GM21515 (cell line): Measurements from ENCODE around the gene SNX17.
"Not testable (repeated sequence)": the region's sequence is repeated elsewhere in the genome, so short reads cannot be mapped to it uniquely, and the experiment has no call there.

Experiments used
- ATAC-seq: cut with Tn5 transposase; IDR thresholded peaks from one replicate; pipeline ENCODE4 v1.9.1; 2021; ENCODE audit not compliant: unreplicated experiment

Gene SNX17

DNA sequence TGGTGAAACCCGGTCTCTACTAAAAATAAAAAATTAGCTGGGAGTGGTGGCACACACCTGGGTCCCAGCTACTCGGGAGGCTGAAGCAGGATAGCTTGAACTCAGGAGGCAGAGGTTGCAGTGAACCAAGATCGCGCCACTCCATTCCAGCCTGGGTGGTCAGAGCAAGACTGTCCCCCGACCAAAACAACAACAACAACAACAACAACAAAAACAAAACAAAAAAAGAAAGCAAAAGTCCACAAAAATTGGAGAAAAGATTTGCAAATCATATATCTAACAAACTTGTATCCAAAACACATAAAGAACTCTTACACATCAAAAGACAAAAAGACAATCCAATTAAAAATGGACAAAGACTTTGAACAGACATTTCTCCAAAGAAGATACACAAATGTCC lies 28.5 kb downstream of the SNX17 start:
- ATAC-seq, result no peak

- ATAC-seq, result no peak
Measured at GRCh38 chr2:27400348-27401135, 30.1 kb downstream of the SNX17 start.

DNA sequence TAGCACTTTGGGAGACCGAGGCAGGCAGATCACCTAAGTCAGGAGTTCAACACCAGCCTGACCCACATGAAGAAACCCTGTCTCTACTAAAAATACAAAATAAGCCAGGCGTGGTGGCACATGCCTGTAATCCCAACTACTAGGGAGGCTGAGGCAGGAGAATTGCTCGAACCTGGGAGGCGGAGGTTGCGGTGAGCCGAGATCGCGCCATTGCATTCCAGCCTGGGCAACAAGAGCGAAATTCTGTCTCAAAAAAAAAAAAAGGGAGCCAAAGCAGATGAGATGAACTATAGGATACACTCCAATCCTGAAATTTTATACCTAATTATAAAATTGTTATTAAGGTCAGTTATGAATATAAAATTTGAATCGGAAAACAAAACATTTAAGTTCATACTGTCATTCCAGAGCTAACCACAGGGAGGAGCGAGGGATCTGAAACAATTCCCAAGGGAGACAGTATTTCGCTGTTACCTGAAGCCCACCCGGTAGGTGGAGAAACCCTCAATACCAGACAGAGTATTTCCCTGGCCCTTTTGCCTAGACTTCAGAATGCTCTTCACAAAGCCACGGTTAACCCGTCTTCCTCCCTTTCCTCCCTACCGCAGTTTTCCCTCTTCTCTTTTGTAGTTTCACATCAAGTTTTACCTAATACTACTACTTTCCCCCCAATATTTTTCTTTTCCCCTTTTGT lies 37.5 kb downstream of the SNX17 start:
- no peak for ATAC-seq

GRCh38 chr2:27408601-27409320 lies 38.3 kb downstream of the SNX17 start:
- peak; percentile 27 for ATAC-seq

DNA sequence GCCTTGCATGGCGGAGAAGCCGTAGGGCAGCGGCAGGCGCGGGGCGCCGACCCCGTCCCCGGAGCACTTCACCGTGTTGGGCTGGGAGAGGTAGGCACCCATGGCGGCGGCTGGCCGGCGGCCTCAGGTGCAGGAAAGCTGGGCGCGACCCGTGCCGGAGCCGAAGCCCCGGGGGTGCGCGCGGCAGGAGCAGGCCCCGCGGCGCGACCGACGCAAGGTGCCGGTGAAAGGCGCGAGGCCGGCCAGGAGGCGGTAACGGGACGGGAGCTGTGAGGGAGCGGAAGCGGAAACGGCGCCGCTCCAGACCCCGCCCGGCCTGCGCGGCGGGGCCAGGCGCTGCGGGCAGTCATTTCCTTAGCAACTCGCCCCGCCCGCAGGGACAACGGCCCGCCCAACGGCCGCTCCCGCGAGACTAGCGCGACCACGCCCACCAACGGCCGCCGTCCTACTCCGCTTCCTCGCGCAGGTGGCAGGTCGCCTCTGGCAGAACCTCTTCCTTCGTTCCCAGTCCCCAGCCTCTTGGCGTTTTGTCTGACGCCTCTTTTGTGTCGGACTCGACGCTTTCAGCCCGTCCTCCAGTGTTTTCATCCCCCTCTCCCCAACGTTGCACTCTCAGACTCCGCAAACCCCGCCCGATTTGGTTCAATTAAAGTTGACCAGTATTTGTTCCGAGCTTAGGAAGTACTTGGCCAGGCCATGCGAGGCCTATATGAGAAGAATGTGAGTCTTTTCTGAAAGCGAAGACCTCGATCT lies 39.1 kb downstream of the SNX17 start, which contains the start of gene PPM1G:
TSS of gene PPM1G (minus strand) at position 271 of the 753 bp plus-strand sequence. CDS start at position 102, 169 bp downstream.
- peak; percentile 92 for ATAC-seq

DNA sequence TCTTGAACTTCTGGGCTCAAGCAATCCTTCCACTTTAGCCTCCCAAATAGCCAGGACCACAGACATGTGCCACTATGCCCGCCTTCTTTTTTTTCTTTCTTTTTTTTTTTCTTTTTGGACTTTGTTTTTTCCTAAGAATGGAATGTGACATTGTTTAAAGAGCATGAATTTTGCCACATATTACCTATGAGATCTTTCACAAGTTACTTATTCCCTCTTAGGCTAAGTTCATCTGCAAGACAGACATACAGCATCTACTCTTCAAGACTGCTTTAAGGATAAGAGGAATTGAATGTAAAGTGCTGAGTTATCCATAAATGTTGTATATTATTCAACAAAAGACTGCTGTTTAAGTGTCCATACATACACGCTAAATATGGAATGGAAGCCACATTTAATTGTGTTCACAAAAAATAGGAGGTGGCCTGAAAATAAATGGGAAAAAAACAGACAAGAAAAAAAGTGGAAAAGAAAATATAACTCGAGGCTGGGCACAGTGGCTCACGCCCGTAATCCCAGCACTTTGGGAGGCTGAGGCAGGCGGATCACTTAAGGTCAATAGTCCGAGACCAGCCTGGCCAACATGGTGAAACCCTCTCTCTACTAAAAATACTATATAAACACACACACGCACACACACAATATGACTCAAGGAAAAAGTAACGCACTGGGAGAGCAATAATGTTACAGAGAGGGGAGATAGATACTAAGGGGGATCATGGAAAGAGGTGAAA lies 42.2 kb downstream of the SNX17 start:
- ATAC-seq, result no peak

DNA sequence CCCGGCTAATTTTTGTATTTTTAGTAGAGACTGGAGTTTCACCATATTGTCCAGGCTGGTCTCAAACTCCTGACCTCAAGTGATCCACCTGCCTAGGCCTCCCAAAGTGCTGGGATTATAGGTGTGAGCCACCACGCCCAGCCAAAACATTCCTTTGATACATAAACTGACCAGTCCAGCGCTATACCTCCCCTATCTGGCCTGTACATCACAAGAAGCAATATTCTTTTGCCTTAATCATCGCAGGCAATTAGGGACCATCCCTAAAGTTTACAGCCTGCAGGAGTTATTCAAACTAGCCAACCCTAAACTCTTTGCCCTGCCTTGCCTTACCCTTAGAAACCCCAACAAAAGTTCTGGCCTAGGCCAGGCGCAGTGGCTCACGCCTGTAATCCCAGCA lies 45.7 kb downstream of the SNX17 start:
- no peak for ATAC-seq

- no peak for ATAC-seq
Measured at GRCh38 chr2:27420996-27421395, 50.6 kb downstream of the SNX17 start.

DNA sequence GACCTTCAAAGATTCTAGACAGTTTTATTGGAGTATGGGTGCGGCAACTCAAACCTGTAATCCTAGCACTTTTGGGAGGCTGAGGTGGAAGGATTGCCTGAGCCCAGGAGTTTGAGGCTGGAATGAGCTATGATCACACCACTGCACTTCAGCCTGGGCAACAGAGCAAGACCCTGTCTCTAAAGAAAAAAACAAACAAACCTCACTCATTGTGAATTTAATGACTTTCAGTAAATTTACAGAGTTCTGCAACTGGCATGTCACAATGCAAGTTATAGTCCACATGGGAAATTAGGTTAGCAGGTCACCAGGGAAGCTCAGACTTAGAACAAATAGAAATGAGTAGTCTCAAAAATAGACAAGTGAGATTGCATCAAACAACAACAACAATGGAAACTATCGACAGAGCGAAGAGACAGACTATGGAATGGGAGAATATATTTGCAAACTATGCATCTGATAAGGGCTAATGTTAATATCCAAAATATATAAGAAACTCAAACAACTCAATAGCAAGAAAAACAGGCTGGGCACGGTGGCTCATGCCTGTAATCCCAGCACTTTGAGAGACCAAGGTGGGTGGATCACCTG lies 51.3 kb downstream of the SNX17 start:
- ATAC-seq, result no peak

GRCh38 chr2:27422958-27423357 lies 52.5 kb downstream of the SNX17 start:
- ATAC-seq, result no peak

GRCh38 chr2:27425039-27425438 lies 54.6 kb downstream of the SNX17 start:
- ATAC-seq, result not testable (repeated sequence)
